HPDE6-E6E7 (cell line): ENCODE data around the gene ADAM10.
"Not testable (repeated sequence)": the region's sequence is repeated elsewhere in the genome, so short reads cannot be mapped to it uniquely, and the experiment has no call there.

Experiments used
- DNase-seq: peaks from one replicate; pipeline ENCODE4 v3.0.0; 2011; ENCODE audit warnings: missing footprints; ENCODE audit errors: extremely low spot score

ADAM10 gene

DNA sequence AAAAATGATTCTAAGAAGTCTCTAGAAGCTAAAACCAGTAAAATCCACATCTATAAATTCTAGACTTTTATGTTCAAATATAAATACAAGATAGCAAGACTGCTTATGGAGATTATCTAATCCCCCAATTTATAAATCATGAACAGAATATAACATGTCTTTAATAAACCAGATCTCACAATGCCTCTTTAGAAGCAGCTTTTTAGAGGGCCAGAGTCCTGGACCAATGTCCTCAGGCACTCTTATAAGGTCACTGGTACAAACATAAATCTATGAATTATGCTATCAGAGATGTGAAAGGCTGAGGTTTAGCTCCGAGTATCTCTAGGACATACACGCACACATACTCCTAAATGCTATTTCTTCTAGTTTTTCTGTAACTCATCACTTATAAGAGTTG is 78.3 kb downstream of the ADAM10 start:
- DNase-seq = no peak

GRCh38 chr15:58669108-58669507 is 80.4 kb downstream of the ADAM10 start:
- no peak for DNase-seq

DNA sequence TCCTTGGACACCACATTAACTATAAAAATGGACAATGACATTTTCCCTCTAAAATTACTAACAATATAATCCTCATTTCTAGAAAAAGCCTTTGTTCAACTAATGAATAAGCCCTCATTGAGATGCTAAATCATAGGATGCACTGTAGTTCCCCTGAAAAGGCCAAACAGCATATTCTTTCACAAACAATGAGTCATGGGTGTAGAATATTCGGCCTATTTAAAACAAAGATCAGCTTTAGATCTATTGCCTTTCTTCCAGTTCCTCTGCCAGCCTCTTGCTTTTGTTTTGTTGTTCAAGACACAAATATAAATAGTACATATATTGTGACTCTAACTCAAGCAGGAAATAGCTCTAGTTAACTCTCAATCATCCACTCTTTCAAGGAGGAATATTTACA is 82.5 kb downstream of the ADAM10 start:
- no peak for DNase-seq

GRCh38 chr15:58665672-58666071 is 83.8 kb downstream of the ADAM10 start:
- no peak for DNase-seq

DNA sequence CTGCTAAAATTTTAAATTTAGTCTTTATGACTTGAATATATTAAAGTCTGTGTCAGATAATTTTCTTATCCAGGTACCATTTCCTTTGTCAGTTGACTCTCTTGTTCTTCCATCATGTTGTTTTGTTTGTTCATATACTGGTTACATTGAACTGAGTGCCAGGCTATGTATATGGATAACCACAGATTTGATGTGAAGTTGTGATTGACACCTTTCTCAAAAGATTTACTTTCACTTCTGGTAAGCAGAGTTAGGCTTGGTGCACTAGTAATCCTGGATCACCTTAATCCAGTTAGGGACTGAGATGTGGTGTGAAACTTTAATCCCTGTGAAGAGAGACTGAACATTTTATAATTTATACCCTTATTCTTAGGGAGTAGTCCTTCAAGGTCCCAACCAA is 99.4 kb downstream of the ADAM10 start:
- DNase-seq = no peak

DNA sequence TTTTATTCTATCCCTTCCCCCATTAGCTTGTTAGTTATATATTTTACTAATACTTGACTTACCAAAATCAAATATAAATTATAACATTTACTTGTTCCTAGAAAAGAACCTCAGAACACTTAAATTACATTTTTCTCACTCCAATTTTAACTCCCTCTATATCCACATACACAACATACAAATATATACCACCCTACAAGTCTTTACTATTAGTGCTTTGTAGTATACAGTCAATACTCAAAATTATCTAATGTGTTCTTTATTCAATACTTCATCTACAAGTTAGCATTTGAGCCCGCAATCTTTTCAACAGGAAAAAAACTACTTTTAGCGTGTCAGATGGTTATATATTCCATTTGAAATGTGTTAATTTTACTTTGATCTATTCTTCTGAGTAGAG is 100.3 kb downstream of the ADAM10 start:
- no peak for DNase-seq

GRCh38 chr15:58643996-58644395 is 105.5 kb downstream of the ADAM10 start:
- no peak for DNase-seq

- no peak for DNase-seq
These were observed 107.8 kb downstream of the ADAM10 start for GRCh38 chr15:58641660-58642059.

- DNase-seq = no peak
These were observed 109.5 kb downstream of the ADAM10 start for GRCh38 chr15:58639992-58640391.

GRCh38 chr15:58639002-58639756 is 110.3 kb downstream of the ADAM10 start:
- no peak for DNase-seq

GRCh38 chr15:58632789-58633188 is 116.7 kb downstream of the ADAM10 start:
- no peak for DNase-seq

DNA sequence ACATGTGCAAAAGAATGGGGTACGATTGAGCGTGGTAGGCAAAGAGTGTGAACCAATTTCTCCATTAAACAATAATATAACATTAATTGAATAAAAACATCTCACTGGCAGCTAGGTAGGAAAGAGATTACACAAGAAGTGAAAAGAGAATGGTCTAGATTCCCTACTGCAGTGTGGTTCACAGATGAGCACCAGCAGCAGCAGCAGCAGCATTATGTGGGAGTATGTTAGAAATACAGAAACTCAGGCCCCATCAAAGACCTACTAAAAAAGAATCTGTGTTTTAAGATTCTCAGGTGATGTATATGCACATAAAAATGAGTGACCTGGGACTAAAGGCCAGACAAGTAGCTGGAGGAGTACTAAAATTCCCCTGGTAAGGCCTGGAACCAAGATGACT is 118.2 kb downstream of the ADAM10 start:
- DNase-seq = no peak

DNA sequence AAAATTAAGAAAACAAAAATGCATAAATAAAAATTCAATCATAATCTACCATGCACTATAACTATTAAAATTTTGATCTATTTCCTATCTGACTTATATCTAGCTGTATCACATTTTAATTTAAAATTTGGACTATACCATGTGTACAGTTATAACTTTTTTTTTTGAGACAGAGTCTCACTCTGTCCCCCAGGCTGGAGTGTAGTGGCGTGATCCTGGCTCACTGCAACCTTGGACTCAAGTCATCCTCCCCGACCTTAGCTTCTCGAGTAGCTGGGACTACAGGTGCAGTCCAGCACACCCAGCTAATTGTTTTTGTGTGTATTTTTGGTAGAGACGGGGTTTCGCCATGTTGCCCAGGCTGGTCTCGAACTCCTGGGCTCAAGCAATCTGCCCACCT is 119.9 kb downstream of the ADAM10 start:
- no peak for DNase-seq

DNA sequence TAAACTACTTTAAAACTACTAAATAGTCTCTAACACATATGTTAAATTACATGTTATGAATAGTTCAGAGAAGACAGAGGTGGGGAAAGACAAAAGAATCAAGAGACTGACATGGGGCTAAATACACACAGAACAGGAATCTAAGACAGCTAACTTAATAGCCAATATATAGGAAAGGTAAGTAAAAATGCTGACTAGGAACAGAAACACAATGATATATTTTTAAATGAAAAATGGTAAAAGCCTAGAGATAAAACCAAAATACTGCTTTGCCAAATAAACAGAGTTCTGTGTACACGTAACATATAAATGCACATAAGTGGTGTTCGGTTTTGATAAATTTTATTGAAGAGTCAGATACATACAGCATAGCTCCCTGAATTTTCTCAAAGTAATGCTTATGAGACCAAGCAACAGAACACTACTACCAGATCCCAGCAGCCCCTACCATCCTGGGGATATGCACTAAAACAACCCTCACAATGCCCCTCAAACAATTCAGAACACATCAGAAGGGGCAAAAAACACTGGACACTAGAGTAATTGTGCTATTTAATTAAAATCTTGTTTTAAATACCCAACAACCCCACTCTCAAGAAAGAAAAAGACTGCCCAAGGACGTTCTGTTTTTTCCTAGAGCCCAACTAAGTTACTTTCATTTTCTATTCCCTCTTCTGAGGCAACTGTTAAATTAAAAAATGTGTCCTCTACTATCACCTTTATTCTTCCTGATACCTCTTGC is 121.1 kb downstream of the ADAM10 start:
- DNase-seq = no peak

DNA sequence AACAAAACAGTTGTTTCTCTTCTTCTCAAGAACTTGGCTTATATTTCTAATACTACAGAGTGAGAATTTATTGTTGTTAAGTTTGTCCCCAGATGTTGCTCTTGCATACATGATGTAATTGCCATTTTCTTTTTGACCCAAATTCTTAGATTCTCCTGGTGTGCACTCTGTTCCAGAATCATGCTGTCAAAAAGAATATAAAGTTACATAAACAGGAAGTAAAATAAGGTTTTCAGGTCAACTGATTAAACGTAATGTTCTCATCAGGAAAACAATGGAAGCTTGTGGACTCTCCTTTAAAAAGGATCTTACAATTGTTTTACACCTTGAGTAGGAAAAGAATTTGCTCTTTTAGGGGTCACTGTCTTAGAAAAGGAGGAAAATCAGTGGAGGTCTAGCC is 121.8 kb downstream of the ADAM10 start:
- no peak for DNase-seq

DNA sequence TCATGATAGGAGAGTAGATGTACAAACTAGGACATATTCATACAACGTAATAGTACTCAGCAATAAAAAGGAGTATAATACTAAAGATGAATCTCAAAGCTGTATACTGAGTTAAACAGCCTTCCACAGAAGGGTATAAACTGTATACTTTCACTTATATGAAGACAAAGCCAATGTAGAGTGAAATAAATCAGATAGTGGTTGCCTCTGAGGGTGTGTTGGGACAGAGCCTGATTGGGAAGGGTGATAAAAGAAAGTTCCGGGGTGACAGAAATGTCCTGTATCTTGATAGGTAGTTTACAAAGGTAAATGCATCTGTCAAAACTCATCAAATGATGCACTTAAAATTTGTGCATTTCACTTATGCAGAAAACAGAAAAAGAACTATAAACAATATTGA is 122.5 kb downstream of the ADAM10 start:
- DNase-seq = no peak

GRCh38 chr15:58626378-58626777 is 123.1 kb downstream of the ADAM10 start:
- no peak for DNase-seq

DNA sequence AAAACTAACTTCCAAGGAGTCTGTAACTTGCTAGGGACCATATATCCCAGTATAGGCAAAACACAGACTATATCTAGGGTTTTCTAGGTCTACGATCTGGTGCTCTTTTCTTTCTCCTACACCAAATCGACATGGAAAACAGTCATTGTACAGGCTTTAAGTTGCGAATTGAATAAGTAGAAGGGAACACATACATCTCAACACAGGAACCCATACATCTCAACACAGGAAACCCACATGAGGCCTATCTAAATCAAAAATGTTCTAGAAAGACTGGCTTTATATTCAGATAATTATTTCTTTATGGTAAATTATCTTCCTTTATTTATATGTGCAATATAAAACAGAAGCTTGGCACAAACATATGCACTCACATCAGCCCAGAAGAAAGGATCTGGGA is 126.6 kb downstream of the ADAM10 start:
- DNase-seq = no peak

- not testable (repeated sequence) for DNase-seq
These were observed 129.2 kb downstream of the ADAM10 start for GRCh38 chr15:58620268-58620667.

GRCh38 chr15:58616171-58616570 is 133.3 kb downstream of the ADAM10 start:
- DNase-seq = no peak

DNA sequence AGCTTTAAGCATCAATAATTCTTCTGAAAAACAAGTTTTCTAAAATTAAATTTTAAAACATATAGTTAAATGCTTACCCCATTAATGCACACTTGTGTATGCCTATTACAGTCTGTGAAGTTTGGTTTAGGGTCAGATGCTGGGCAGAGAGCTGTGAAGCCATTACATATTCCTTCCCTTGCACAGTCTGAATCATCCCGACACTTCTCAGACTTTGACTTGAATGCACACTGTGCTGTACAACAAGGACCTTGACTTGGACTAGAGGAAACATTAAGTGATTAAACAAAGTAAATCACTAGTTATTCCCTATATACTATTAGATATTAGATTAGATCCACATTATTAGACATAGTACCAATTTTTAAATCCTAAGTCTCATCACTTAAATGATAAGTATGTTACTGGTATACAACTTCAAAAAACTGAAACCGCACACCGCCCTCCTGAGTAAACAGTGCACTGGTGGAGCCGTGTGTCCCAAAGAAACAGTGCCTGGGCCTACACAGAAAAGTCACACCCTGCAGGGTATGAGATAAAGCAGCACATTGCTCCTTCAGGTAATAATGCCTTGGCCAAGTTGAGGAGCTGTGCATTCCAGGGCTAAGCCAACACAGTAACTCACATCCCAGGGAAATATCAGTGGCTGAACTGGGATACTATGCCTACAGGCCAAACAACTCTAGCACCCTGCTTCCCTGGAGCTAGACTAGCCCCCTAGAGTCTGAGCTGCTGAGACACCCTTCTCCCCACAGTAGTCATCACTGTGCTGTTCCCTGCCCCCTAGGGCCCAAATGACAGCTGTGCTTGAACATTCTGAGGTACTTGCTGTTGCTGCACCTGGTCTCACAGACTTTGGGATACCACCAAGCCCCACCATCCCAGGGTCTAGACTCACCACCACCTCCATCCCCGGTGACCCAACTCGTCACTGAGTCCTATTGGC is 137.5 kb downstream of the ADAM10 start:
- no peak for DNase-seq

DNA sequence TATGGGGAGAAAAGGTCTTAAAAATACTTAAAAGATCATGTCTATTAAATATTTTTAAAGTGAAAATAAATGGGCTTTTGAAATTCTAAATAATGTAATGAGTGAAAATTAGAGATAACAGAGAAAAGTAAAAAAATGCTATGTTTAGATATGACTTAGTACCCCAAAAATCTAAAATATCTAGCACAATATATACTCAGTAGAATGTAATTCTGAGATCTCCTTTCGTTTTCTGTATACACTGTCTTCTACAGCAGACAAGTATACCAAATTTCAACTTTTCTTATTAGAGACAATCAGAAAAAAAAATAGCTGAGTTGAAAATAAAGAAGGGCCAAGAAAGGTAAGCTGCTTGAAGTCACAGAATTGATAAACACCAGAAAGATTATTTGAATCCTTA is 140.8 kb downstream of the ADAM10 start:
- DNase-seq = no peak
